Measurements from ENCODE around the gene SLC4A5.
"Not testable (repeated sequence)": the region's sequence is repeated elsewhere in the genome, so short reads cannot be mapped to it uniquely, and the experiment has no call there.

SLC4A5 gene

GRCh38 chr2:74223941-74224770, 119.1 kb downstream of the SLC4A5 start:
- no peak for DNase-seq (ENCODE audit: low spot score)

DNA sequence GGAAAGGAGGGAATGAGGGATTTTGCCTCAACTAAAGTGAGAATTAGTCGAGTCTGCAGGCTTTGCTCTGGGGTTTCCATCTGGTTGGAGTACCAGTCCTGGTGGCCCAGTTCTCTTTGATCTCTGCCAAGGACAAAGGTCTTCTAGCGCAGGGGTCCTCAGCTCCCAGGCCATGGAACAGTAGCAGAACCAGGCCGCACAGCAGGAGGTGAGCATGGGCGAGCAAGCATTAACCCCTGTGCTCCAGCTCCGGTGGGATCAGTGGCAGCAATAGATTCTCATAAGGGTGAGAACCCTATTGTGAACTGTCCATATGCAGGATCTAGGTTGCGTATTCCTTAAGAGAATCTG, 120.9 kb downstream of the SLC4A5 start:
- no peak for DNase-seq (ENCODE audit: low spot score)
- TF ChIP-seq, protein P1, sequence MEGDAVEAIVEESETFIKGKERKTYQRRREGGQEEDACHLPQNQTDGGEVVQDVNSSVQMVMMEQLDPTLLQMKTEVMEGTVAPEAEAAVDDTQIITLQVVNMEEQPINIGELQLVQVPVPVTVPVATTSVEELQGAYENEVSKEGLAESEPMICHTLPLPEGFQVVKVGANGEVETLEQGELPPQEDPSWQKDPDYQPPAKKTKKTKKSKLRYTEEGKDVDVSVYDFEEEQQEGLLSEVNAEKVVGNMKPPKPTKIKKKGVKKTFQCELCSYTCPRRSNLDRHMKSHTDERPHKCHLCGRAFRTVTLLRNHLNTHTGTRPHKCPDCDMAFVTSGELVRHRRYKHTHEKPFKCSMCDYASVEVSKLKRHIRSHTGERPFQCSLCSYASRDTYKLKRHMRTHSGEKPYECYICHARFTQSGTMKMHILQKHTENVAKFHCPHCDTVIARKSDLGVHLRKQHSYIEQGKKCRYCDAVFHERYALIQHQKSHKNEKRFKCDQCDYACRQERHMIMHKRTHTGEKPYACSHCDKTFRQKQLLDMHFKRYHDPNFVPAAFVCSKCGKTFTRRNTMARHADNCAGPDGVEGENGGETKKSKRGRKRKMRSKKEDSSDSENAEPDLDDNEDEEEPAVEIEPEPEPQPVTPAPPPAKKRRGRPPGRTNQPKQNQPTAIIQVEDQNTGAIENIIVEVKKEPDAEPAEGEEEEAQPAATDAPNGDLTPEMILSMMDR (IDR thresholded peaks at IDR 0.05; ENCODE audit: extremely low read depth, missing control alignments), result no peak

More at GRCh38 chr2:74223941-74224770, 119.1 kb downstream of the SLC4A5 start:
- TF ChIP-seq, protein P1 (IDR thresholded peaks at IDR 0.05; ENCODE audit: extremely low read depth, missing control alignments), result no peak

- TF ChIP-seq, protein P1 (IDR thresholded peaks at IDR 0.05; ENCODE audit: extremely low read depth, missing control alignments), result no peak
- DNase-seq (ENCODE audit: low spot score), result no peak
These were observed 121.5 kb downstream of the SLC4A5 start for GRCh38 chr2:74221604-74222299.

DNA sequence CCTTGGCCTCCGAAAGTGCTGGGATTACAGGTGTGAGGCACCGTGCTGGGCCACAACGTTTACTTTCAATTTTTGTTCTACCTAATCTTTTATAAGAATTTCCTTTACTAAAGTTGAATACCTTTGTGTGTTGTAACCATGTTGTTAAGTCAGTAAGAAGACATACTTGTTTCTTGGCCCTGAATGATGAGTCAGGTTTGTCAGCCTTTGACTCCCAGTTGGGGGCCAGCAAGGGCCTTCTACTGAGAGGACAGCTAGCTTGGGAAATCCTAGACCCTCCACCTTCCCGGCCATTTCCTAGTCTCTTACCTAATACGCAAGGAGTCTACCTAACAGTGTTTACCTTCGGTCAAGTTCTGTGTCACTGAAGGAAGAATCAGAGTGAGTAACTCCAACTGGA, 122.1 kb downstream of the SLC4A5 start:
- TF ChIP-seq, protein P1 (IDR thresholded peaks at IDR 0.05; ENCODE audit: extremely low read depth, missing control alignments), result no peak
- DNase-seq (ENCODE audit: low spot score), result no peak

- no peak for DNase-seq (ENCODE audit: low spot score)
- TF ChIP-seq, protein P1 (IDR thresholded peaks at IDR 0.05; ENCODE audit: extremely low read depth, missing control alignments), result no peak
These were observed 123.2 kb downstream of the SLC4A5 start for GRCh38 chr2:74219846-74220486.

DNA sequence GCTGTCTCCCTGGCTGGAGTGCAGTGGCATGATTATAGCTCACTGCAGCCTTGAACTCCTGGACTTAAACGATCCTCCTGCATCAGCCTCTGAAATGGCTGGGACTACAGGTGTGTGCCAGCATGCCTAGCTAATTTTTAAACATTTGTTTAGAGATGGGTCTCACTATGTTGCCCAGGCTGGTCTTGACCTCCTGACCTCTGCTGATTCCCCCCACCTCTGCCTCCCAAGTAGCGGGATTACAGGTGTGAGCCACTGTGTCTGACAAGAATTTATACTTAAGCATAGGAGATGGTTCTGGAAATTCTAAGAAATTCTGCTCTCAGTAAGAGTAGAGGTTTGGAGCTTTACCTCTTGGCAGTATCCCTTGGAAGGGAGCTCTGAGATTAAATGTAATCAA, 126.6 kb downstream of the SLC4A5 start:
- no peak for DNase-seq (ENCODE audit: low spot score)
- TF ChIP-seq, protein P1 (IDR thresholded peaks at IDR 0.05; ENCODE audit: extremely low read depth, missing control alignments), result no peak

- not testable (repeated sequence) for DNase-seq (ENCODE audit: low spot score)
These were observed 127.4 kb downstream of the SLC4A5 start for GRCh38 chr2:74215771-74216170.
